BLaER1 (cell line): ENCODE data around the gene CFAP97D1.

ENCODE experiments used
- H3K27ac ChIP-seq: shearing (Covaris generic); formaldehyde crosslinking; 2 replicates; pipeline ENCODE4 v1.8.1; 2022
- H3K27me3 ChIP-seq: shearing (Covaris generic); formaldehyde crosslinking; 2 replicates; pipeline ENCODE4 v1.8.1; 2022
- H3K36me3 ChIP-seq: shearing (Covaris generic); formaldehyde crosslinking; 2 replicates; pipeline ENCODE4 v1.8.1; 2022
- H3K4me1 ChIP-seq: shearing (Covaris generic); formaldehyde crosslinking; 2 replicates; pipeline ENCODE4 v1.8.1; 2022
- H3K4me2 ChIP-seq: shearing (Covaris generic); formaldehyde crosslinking; 2 replicates; pipeline ENCODE4 v1.8.1; 2022
- H3K4me3 ChIP-seq: shearing (Covaris generic); formaldehyde crosslinking; 2 replicates; pipeline ENCODE4 v1.8.1; 2022
- H3K9ac ChIP-seq: shearing (Covaris generic); formaldehyde crosslinking; 2 replicates; pipeline ENCODE4 v1.8.1; 2022
- H3K9me3 ChIP-seq: shearing (Covaris generic); formaldehyde crosslinking; 2 replicates; pipeline ENCODE4 v1.8.1; 2022
- H4K20me1 ChIP-seq: shearing (Covaris generic); formaldehyde crosslinking; 2 replicates; pipeline ENCODE4 v1.8.1; 2022
- Cebpa-rat ChIP-seq: shearing (Covaris generic); IDR thresholded peaks from 2 replicates; pipeline ENCODE4 v1.8.1; 2022

Gene CFAP97D1

DNA sequence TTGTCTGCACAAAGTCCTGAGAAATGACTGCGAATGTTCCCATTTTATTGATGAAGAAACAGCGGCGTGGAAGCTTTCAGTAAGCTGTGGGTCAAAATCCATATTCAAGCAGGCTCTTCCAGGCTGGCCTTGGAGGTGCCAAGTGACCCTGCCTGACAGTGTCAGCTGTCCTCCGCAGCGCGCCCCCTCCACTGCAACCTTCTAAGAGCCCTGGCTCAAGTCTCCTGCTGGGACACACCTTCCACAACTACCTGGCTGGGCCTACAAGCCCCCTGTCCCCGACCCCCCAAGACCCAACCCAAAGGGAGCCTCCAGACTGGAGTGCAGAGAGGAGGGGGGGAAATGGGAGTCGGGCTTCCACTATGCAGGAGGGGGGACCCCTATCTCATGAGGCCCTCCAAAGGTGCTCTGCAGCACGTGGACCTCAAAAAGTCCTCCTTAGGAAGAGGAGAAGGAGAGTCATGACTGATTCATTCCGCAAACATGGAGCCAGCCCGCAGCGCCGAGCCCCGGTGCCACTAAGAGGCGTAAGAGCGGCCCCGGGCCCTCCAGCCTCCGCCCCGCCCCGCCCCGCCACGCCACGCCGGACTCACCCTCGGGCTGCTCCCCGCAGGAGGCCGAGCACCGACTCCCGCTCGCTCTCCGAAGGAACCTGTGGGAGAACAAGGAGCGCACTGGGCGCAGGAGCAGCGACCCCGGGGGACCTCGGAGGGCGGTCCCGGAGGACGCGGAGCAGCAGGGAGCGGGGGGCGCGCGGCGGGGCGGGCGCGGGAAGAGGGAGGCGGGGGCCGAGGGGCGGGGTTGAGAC, 52.1 kb downstream of the CFAP97D1 start:
- H3K9ac ChIP-seq, result peak overlapping the region; percentile 73
- H3K27me3 ChIP-seq, result peaks cover 4% of the 10 kb centered on the region; the same call in 1 of the 2 replicates
- TF ChIP-seq Cebpa-rat, result no peak
- 0 out of 2 replicates have a peak overlapping the region, but pooled peaks have one; percentile 9 for H3K27ac ChIP-seq
- H4K20me1 ChIP-seq, result no peaks in the 10 kb centered on the region
- H3K9me3 ChIP-seq, result no peaks in the 10 kb centered on the region
- H3K4me3 ChIP-seq, result peak overlapping the region; percentile 73
- H3K36me3 ChIP-seq, result peaks cover 12% of the 10 kb centered on the region; the same call in 1 of the 2 replicates
- peak overlapping the region; percentile 97 for H3K4me2 ChIP-seq
- peaks cover 13% of the 10 kb centered on the region; the same call in 1 of the 2 replicates for H3K4me1 ChIP-seq

DNA sequence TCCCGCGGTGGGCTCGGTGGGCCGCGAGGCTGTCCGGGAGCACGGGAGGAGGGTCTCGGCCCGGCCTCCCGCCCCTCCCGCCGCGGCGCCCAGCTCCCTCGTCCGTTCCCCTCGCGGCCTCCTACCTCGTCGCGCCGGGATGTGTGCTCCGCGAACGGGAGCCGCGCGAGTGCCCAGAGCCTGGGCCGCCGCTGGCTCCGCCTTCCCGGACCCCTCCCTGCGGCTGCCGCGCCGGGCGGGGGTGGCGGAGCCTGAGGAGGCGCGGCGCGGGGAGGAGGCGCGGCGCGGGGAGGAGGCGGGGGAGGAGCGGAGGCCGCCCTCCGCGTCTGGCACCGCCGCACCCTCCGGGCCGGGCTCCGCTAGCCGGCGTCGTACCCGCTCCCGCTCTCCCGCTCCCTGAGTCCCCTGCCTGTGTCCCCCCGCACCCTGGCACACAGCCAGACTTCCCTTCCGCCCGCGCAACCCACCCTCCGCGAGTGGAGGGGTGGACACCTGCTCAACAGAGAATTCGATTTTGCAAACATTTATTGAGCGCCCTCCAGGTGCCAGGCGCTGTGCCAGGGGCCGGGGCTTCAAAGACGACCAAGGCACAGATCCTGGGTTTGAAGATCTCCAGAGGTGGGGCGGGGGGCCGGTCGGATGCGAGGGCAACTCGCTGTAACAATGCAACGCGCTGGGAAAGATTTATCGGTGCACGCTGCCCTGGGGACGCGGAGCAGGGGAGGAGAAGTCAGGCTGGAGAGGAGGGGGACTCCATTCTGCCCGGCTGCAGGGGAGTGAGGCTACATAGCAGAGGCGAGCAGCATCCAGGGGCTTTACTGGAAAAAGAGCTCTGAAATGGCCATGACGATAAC, 53.0 kb downstream of the CFAP97D1 start, which contains the start of gene MPP3:
TSS of gene MPP3 (minus strand) at position 171 of the 854 bp plus-strand sequence. CDS start 1,240 bp downstream, outside the sequence.
- peak within 1 kb of the TSS; percentile 73 for H3K4me3 ChIP-seq
- peak within 1 kb of the TSS; percentile 97 for H3K4me2 ChIP-seq
- no peaks in the 10 kb centered on the region for H3K9me3 ChIP-seq
- H3K4me1 ChIP-seq, result peaks cover 13% of the 10 kb centered on the region; the same call in 1 of the 2 replicates
- H3K36me3 ChIP-seq, result peaks cover 8% of the 10 kb centered on the region; the same call in 1 of the 2 replicates
- no peak for TF ChIP-seq Cebpa-rat
- H4K20me1 ChIP-seq, result no peaks in the 10 kb centered on the region
- H3K27ac ChIP-seq, result 0 out of 2 replicates have a peak within 1 kb of the TSS, but pooled peaks have one; percentile 9
- peak within 1 kb of the TSS; percentile 73 for H3K9ac ChIP-seq
- peaks cover 4% of the 10 kb centered on the region; the same call in 1 of the 2 replicates for H3K27me3 ChIP-seq

DNA sequence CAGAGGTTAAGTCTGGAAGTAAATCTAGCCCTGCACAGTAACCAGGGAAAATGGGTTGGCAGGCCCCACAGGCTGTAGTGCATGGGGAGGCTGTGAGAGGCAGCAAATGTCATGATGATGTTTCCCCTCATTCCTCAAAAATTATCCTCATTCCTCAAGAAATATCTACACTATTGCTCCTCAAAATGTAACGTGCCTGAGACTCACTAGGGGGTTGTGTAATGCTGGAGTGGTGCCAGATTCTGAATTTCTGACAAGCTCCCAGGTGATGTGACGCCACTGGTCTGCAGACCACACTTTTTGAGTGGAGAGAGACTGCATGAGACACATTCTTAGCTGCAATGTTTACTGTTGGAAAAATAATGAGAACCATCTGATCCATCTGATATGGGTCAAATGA, 53.9 kb downstream of the CFAP97D1 start:
- Histone ChIP-seq H3K4me1 (peaks cover 13% of the 10 kb centered on the region; the same call in 1 of the 2 replicates), H3K9ac (no peak overlapping the region), H3K36me3 (peaks cover 8% of the 10 kb centered on the region; the same call in 1 of the 2 replicates), H3K27me3 (peaks cover 4% of the 10 kb centered on the region; the same call in 1 of the 2 replicates), H3K9me3 (no peaks in the 10 kb centered on the region), H3K4me2 (no peak overlapping the region), H3K27ac (no peak overlapping the region), H4K20me1 (no peaks in the 10 kb centered on the region), H3K4me3 (no peak overlapping the region)
- TF ChIP-seq Cebpa-rat, result no peak
